ENCODE results near the gene KRTAP4-1. TPM values are rescaled to one million over a fixed set of nuclear protein-coding genes. Genes with fewer than 3 reads are reported as not detected.

The KRTAP4-1 gene
- total RNA-seq, 1 experiment from 2014 or later, result not detected

GRCh38 chr17:41226051-41226450 is 41.3 kb upstream of the KRTAP4-1 start:
- intact Hi-C loops (cut with micrococcal nuclease), result no loop called here
- H3K4me1 Mint-ChIP-seq (ENCODE audit: insufficient read depth, unreplicated experiment), result no peaks in the 10 kb centered on the region
- CTCF ChIA-PET, result interaction anchor here (0.6 kb wide), 1 partner anchor 36 kb away, joined by 4 read pairs; no protein-coding TSS in a partner anchor
- H3K9me3 Mint-ChIP-seq (ENCODE audit: unreplicated experiment), result no peaks in the 10 kb centered on the region
- peaks cover 67% of the 10 kb centered on the region for H3K27me3 Mint-ChIP-seq (ENCODE audit: insufficient read depth, unreplicated experiment)
- POLR2A ChIA-PET, result interaction anchor here (0.8 kb wide), 1 partner anchor 16 kb away, joined by 3 read pairs; no protein-coding TSS in a partner anchor
- no peak overlapping the region for H3K4me3 Mint-ChIP-seq (ENCODE audit: unreplicated experiment)
- TF ChIP-seq CTCF (IDR thresholded peaks at IDR 0.05; ENCODE audit: unreplicated experiment), result no peak
- BruUV-seq (replicated peaks), result no TSS peak
- no peak for DNase-seq (ENCODE audit: unreplicated experiment)
- no peak overlapping the region for H3K27ac Mint-ChIP-seq (ENCODE audit: low read depth, unreplicated experiment)
- no peaks in the 10 kb centered on the region for H3K36me3 Mint-ChIP-seq (ENCODE audit: insufficient read depth, unreplicated experiment)

GRCh38 chr17:41223821-41224220 is 39.1 kb upstream of the KRTAP4-1 start:
- DNase-seq (ENCODE audit: unreplicated experiment), result no peak
- no peak for TF ChIP-seq CTCF (IDR thresholded peaks at IDR 0.05; ENCODE audit: unreplicated experiment)
- BruUV-seq (replicated peaks), result no TSS peak
- Mint-ChIP-seq H3K36me3 (ENCODE audit: insufficient read depth, unreplicated experiment) (no peaks in the 10 kb centered on the region), H3K4me3 (ENCODE audit: unreplicated experiment) (no peak overlapping the region), H3K4me1 (ENCODE audit: insufficient read depth, unreplicated experiment) (no peaks in the 10 kb centered on the region), H3K27me3 (ENCODE audit: insufficient read depth, unreplicated experiment) (peaks cover 70% of the 10 kb centered on the region), H3K9me3 (ENCODE audit: unreplicated experiment) (peaks cover 7% of the 10 kb centered on the region), H3K27ac (ENCODE audit: low read depth, unreplicated experiment) (no peak overlapping the region)
- intact Hi-C loops (cut with micrococcal nuclease), result no loop called here
- ChIA-PET POLR2A (no interaction called here), CTCF (no interaction called here)

- Mint-ChIP-seq H3K4me3 (ENCODE audit: unreplicated experiment) (no peak overlapping the region), H3K27ac (ENCODE audit: low read depth, unreplicated experiment) (no peak overlapping the region), H3K27me3 (ENCODE audit: insufficient read depth, unreplicated experiment) (peaks cover 35% of the 10 kb centered on the region), H3K9me3 (ENCODE audit: unreplicated experiment) (peaks cover 6% of the 10 kb centered on the region), H3K4me1 (ENCODE audit: insufficient read depth, unreplicated experiment) (no peaks in the 10 kb centered on the region), H3K36me3 (ENCODE audit: insufficient read depth, unreplicated experiment) (no peaks in the 10 kb centered on the region)
- DNase-seq (ENCODE audit: unreplicated experiment), result no peak
- ChIA-PET POLR2A (no interaction called here), CTCF (interaction anchor here (0.6 kb wide), 1 partner anchor 71 kb away, joined by 4 read pairs; no protein-coding TSS in a partner anchor)
- no TSS peak for BruUV-seq (replicated peaks)
- intact Hi-C loops (cut with micrococcal nuclease), result no loop called here
- no peak for TF ChIP-seq CTCF (IDR thresholded peaks at IDR 0.05; ENCODE audit: unreplicated experiment)
Observed at GRCh38 chr17:41215681-41216080, 31.0 kb upstream of the KRTAP4-1 start.

- ChIA-PET CTCF (interaction anchor here (1.1 kb wide), 1 partner anchor 34 kb away, joined by 3 read pairs; no protein-coding TSS in a partner anchor), POLR2A (interaction anchor here (0.7 to 1.0 kb wide), 2 partner anchors 25 to 125 kb away, joined by 3 to 4 read pairs; no protein-coding TSS in a partner anchor)
- H3K36me3 Mint-ChIP-seq (ENCODE audit: insufficient read depth, unreplicated experiment), result no peaks in the 10 kb centered on the region
- peaks cover 49% of the 10 kb centered on the region for H3K27me3 Mint-ChIP-seq (ENCODE audit: insufficient read depth, unreplicated experiment)
- intact Hi-C loops (cut with micrococcal nuclease), result no loop called here
- DNase-seq (ENCODE audit: unreplicated experiment), result no peak
- no peaks in the 10 kb centered on the region for H3K9me3 Mint-ChIP-seq (ENCODE audit: unreplicated experiment)
- no peak overlapping the region for H3K27ac Mint-ChIP-seq (ENCODE audit: low read depth, unreplicated experiment)
- H3K4me1 Mint-ChIP-seq (ENCODE audit: insufficient read depth, unreplicated experiment), result no peaks in the 10 kb centered on the region
- BruUV-seq (replicated peaks), result no TSS peak
- no peak for TF ChIP-seq CTCF (IDR thresholded peaks at IDR 0.05; ENCODE audit: unreplicated experiment)
- no peak overlapping the region for H3K4me3 Mint-ChIP-seq (ENCODE audit: unreplicated experiment)
Observed at GRCh38 chr17:41212524-41213169, 27.9 kb upstream of the KRTAP4-1 start.

Measured in MCF 10A (cell line).